KMS-11 (cell line): Measurements from ENCODE around the gene SDK1.
"Not testable (repeated sequence)": the region's sequence is repeated elsewhere in the genome, so short reads cannot be mapped to it uniquely, and the experiment has no call there.

Source experiments
- H2AFZ ChIP-seq: fragments of 200-600 bp; sonication (generic); 2 replicates; pipeline ENCODE4 v1.6.1; 2016; ENCODE audit warnings: antibody characterized with exemption, mixed run types, low read depth
- H3K27ac ChIP-seq: fragments of 200-600 bp; sonication (generic); 2 replicates; pipeline ENCODE4 v1.6.1; 2016; ENCODE audit warnings: mild to moderate bottlenecking, mixed run types
- H3K27me3 ChIP-seq: fragments of 200-600 bp; sonication (generic); 2 replicates; pipeline ENCODE4 v1.6.1; 2017; ENCODE audit warnings: mild to moderate bottlenecking, low read depth, mixed run types, moderate library complexity; ENCODE audit not compliant: insufficient read depth
- H3K36me3 ChIP-seq: fragments of 200-600 bp; sonication (generic); 2 replicates; pipeline ENCODE4 v1.6.1; 2017; ENCODE audit warnings: mild to moderate bottlenecking, mixed run types; ENCODE audit not compliant: insufficient read depth
- H3K4me1 ChIP-seq: fragments of 200-600 bp; sonication (generic); 2 replicates; pipeline ENCODE4 v1.6.1; 2016; ENCODE audit warnings: mild to moderate bottlenecking, low read depth, mixed run types; ENCODE audit not compliant: poor library complexity, severe bottlenecking
- H3K4me2 ChIP-seq: fragments of 200-600 bp; sonication (generic); 2 replicates; pipeline ENCODE4 v1.7.0; 2016; ENCODE audit warnings: mild to moderate bottlenecking, mixed run types
- H3K4me3 ChIP-seq: fragments of 200-600 bp; sonication (generic); IDR thresholded peaks from 2 replicates; pipeline ENCODE4 v1.6.1; 2017; ENCODE audit warnings: low read depth, low read length, mixed read lengths; ENCODE audit not compliant: insufficient read depth
- H3K79me2 ChIP-seq: fragments of 200-600 bp; sonication (generic); 2 replicates; pipeline ENCODE4 v1.6.1; 2016; ENCODE audit warnings: low read depth, mixed run types; ENCODE audit not compliant: insufficient read depth
- H3K9ac ChIP-seq: fragments of 200-600 bp; sonication (generic); 2 replicates; pipeline ENCODE4 v1.6.1; 2016; ENCODE audit warnings: mild to moderate bottlenecking, mixed run types
- H4K20me1 ChIP-seq: fragments of 200-600 bp; sonication (generic); 2 replicates; pipeline ENCODE4 v1.6.1; 2016; ENCODE audit warnings: mild to moderate bottlenecking, mixed run types; ENCODE audit not compliant: insufficient read depth
- TF ChIP-seq, protein P1 (sequence below): fragments of 200-600 bp; sonication (generic); conservative IDR thresholded peaks from 2 replicates; pipeline ENCODE4 v1.6.1; 2017; ENCODE audit warnings: low read depth, mild to moderate bottlenecking, antibody characterized with exemption, low read length, moderate library complexity, mixed read lengths

The SDK1 gene

DNA sequence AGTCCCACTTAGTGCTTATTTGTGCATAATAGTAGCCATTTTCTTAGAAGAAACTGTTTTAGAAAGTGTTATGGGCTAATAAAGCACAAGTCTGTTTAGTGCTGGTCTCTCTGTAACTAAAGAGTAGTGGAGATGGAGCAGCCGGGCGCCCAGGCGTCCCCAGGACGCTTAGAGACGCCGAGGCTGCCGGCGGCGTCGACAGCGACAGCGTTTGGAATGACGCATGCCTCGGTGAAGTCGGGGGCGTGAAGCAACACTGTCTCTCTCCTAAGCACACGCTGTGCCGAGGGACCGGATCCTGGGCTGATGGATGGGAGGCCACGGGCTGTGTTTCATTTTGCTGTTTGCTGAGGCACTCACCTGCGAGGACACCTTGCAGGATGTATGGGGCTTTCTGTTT, 792.4 kb downstream of the SDK1 start:
- no peak overlapping the region for H3K9ac ChIP-seq
- no peaks in the 10 kb centered on the region for H3K4me1 ChIP-seq
- TF ChIP-seq, protein P1, sequence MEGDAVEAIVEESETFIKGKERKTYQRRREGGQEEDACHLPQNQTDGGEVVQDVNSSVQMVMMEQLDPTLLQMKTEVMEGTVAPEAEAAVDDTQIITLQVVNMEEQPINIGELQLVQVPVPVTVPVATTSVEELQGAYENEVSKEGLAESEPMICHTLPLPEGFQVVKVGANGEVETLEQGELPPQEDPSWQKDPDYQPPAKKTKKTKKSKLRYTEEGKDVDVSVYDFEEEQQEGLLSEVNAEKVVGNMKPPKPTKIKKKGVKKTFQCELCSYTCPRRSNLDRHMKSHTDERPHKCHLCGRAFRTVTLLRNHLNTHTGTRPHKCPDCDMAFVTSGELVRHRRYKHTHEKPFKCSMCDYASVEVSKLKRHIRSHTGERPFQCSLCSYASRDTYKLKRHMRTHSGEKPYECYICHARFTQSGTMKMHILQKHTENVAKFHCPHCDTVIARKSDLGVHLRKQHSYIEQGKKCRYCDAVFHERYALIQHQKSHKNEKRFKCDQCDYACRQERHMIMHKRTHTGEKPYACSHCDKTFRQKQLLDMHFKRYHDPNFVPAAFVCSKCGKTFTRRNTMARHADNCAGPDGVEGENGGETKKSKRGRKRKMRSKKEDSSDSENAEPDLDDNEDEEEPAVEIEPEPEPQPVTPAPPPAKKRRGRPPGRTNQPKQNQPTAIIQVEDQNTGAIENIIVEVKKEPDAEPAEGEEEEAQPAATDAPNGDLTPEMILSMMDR: no peak
- no peak overlapping the region for H2AFZ ChIP-seq
- no peak overlapping the region for H3K4me3 ChIP-seq
- no peaks in the 10 kb centered on the region for H4K20me1 ChIP-seq
- H3K27me3 ChIP-seq: no peaks in the 10 kb centered on the region
- no peak overlapping the region for H3K4me2 ChIP-seq
- no peaks in the 10 kb centered on the region for H3K79me2 ChIP-seq
- no peaks in the 10 kb centered on the region for H3K36me3 ChIP-seq
- no peak overlapping the region for H3K27ac ChIP-seq

DNA sequence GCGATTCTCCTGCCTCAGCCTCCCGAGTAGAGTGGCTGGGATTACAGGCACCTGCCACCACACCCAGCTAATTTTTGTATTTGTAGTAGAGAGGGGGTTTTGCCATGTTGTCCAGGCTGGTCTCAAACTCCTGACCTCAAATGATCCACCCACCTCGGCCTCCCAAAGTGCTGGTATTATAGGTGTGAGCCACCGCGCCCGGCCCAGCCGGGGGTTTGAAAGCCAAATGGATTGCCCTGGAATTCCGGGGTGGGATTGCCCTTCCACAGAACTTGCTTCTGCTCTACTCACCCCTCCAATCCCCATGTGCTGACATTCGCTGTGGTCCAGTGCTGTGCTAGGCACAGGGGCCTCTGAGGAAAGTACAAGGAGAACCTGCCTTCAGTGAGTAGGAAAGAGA, 793.1 kb downstream of the SDK1 start:
- not testable (repeated sequence) for H4K20me1 ChIP-seq, H3K27ac ChIP-seq, H3K27me3 ChIP-seq, H3K9ac ChIP-seq, H3K4me3 ChIP-seq, H3K79me2 ChIP-seq, H3K4me2 ChIP-seq, H3K4me1 ChIP-seq, H2AFZ ChIP-seq, H3K36me3 ChIP-seq

DNA sequence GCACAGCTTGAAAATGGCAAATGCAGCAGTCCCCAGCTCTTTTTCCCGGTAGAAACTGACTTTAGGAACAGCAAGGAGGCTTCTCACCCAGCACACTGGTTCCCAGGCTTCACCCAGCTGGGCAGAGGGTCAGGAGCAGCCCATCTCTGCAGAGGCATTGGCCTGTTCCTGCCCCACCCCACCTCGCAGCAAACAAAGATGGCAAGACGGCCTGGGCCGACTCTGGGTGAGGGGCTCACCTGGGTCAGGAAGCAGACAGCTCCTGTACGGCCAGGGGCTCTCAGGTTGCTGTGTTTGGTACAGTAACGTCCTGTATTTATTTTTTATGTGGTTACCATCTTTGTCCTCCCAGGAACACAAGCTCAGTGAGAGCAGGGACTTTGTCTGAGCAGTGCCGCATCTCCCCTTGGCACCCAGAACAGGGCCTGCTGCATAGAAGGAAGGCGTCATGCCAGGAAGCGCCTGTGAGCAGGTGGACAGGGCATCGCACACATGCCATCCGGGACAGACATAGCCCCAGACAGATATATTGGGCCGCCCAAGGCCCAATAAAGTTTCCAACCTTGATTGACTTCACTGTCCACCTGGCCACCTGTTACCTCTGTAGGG, 796.1 kb downstream of the SDK1 start:
- no peak overlapping the region for H3K9ac ChIP-seq
- no peak overlapping the region for H3K27ac ChIP-seq
- TF ChIP-seq, protein P1: no peak
- no peaks in the 10 kb centered on the region for H3K27me3 ChIP-seq
- H3K4me1 ChIP-seq: no peaks in the 10 kb centered on the region
- no peaks in the 10 kb centered on the region for H3K36me3 ChIP-seq
- H2AFZ ChIP-seq: no peak overlapping the region
- H3K79me2 ChIP-seq: no peaks in the 10 kb centered on the region
- H4K20me1 ChIP-seq: no peaks in the 10 kb centered on the region
- no peak overlapping the region for H3K4me2 ChIP-seq
- no peak overlapping the region for H3K4me3 ChIP-seq

DNA sequence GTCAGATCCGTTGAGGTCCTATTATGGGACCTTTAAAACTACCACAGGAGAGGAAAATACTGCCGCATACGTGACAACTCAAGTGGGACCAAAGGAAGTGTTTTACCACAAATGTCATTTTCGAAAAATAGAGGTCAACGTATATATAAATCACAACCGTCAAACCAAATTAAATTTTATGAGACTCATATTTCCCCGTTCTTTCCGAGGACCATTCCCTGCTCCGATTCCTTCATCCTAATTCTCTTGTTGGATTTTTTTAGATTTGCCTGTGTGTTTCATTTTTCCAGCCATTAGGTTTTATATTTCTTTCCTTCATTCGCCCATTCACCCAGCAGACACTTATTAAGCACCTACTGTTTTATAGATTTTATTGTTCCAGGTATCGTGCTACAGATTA, 797.1 kb downstream of the SDK1 start:
- Histone ChIP-seq H3K9ac (no peak overlapping the region), H3K4me1 (no peaks in the 10 kb centered on the region), H3K79me2 (no peaks in the 10 kb centered on the region), H4K20me1 (no peaks in the 10 kb centered on the region), H3K36me3 (no peaks in the 10 kb centered on the region), H3K4me3 (no peak overlapping the region), H2AFZ (no peak overlapping the region), H3K27me3 (no peaks in the 10 kb centered on the region), H3K27ac (no peak overlapping the region), H3K4me2 (no peak overlapping the region)
- TF ChIP-seq, protein P1: no peak

DNA sequence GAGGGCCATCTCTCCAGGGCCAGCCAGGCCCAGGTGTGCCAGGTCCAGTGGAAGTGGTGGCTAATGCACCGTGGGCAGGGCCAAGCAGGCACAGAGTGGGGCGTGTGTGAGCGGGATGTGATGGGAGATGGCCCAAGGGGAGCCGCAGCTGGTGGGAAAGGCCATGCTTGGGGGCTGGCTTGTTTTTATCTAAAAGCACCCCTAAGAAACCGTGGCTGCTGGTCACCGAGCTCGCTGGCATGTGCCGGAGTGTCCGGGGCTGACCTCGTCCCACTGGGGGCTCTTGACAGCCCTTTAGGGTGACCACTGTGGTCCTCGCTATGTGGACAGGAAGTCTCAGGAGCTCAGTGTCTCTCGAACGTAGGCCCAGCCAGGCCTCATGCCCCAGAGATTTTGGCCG, 798.6 kb downstream of the SDK1 start:
- no peaks in the 10 kb centered on the region for H3K79me2 ChIP-seq
- H3K27ac ChIP-seq: no peak overlapping the region
- H3K4me3 ChIP-seq: no peak overlapping the region
- H3K9ac ChIP-seq: no peak overlapping the region
- no peaks in the 10 kb centered on the region for H3K36me3 ChIP-seq
- no peaks in the 10 kb centered on the region for H4K20me1 ChIP-seq
- no peaks in the 10 kb centered on the region for H3K27me3 ChIP-seq
- no peaks in the 10 kb centered on the region for H3K4me1 ChIP-seq
- no peak overlapping the region for H2AFZ ChIP-seq
- TF ChIP-seq, protein P1: no peak
- no peak overlapping the region for H3K4me2 ChIP-seq
